ENCODE results near the gene USF3. TPM values are rescaled to one million over a fixed set of nuclear protein-coding genes. Genes with fewer than 3 reads are reported as not detected.

USF3 gene
- polyA plus RNA-seq, 3 donors = 1.6 to 4.5 (median 3.3) TPM

DNA sequence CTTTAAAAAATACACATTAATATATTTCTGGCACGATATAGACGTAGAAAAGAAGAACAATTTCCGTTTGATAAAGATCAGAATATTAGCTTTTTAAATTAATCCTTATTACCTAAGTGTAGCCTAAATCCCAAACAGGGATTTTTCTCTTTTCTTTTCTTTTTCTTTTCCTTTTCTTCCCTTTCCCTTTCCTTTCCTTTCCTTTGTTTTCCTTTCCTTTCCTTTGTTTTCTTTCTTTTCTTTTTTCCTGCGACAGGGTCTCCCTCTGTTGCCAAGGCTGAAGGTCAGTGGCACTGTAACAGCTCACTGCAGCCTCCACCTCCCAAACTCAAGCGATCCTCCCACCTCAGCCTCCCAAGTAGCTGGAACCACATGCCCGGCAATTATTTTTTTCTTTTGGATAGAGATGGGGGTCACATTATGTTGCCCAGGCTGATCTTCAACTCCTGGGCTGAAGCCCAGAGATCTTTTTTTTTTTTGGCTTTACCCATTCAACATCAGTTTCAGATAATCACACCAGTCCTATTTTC is 1.8 kb upstream of the USF3 start:
- Histone ChIP-seq H3K4me2 (replicated peaks; ENCODE audit: extremely low read depth, low read length, poor library complexity, severe bottlenecking) (peak overlapping the region; percentile 92), H3K4me1 (ENCODE audit: control insufficient read depth in 1 of 2, insufficient read depth in 2 of 2, low read length in 2 of 2) (peaks cover 20 to 34% of the 10 kb centered on the region in 2 donors), H3K79me2 (ENCODE audit: insufficient read depth, low read length) (peaks cover 32% of the 10 kb centered on the region), H4K20me1 (ENCODE audit: insufficient read depth, low read length) (peaks cover 2% of the 10 kb centered on the region), H3K9me3 (replicated peaks in 1 of 2; ENCODE audit: control insufficient read depth in 1 of 2, insufficient read depth in 1 of 2, low read length in 2 of 2) (no peaks in the 10 kb centered on the region), H3K4me3 (replicated peaks in 1 of 3; ENCODE audit: low read depth in 2 of 3, low read length in 3 of 3) (no peak overlapping the region), H2AFZ (ENCODE audit: insufficient read depth, low read depth, low read length, poor library complexity, severe bottlenecking) (no peak overlapping the region), H3K9ac (ENCODE audit: insufficient read depth, low read length, poor library complexity, severe bottlenecking) (no peak overlapping the region), H3K36me3 (replicated peaks in 1 of 2; ENCODE audit: control insufficient read depth in 1 of 2, insufficient read depth in 2 of 2, low read length in 2 of 2) (no peaks in the 10 kb centered on the region), H3K27me3 (ENCODE audit: control insufficient read depth in 2 of 2, insufficient read depth in 2 of 2, low read length in 2 of 2) (no peaks in the 10 kb centered on the region), H3K27ac (ENCODE audit: low read depth in 1 of 2, low read length in 2 of 2) (no peak overlapping the region)
- WGBS (ENCODE audit: insufficient coverage) = 100% methylated on average over 1 of the region's 6 CpGs
- Mint-ChIP-seq H3K9me3 (peaks cover 0 to 2% (median 0%) of the 10 kb centered on the region in 7 donors), H3K27ac (no peak overlapping the region), H3K4me1 (peaks cover 27% of the 10 kb centered on the region), H3K4me3 (peak overlapping the region in 1 of 2 donors; percentile 64), H3K27me3 (ENCODE audit: low read depth in 3 of 3) (peaks cover 3 to 15% (median 11%) of the 10 kb centered on the region in 3 donors), H3K36me3 (peaks cover 1 to 4% of the 10 kb centered on the region in 2 donors)
- intact Hi-C loops (cut with micrococcal nuclease) = loop anchor here in 1 of 2 donors (5.0 kb wide), 1 partner anchor 181 kb away; the partner anchor contains the start of gene SPICE1
- no peak for DNase-seq
- TF ChIP-seq, protein P1, sequence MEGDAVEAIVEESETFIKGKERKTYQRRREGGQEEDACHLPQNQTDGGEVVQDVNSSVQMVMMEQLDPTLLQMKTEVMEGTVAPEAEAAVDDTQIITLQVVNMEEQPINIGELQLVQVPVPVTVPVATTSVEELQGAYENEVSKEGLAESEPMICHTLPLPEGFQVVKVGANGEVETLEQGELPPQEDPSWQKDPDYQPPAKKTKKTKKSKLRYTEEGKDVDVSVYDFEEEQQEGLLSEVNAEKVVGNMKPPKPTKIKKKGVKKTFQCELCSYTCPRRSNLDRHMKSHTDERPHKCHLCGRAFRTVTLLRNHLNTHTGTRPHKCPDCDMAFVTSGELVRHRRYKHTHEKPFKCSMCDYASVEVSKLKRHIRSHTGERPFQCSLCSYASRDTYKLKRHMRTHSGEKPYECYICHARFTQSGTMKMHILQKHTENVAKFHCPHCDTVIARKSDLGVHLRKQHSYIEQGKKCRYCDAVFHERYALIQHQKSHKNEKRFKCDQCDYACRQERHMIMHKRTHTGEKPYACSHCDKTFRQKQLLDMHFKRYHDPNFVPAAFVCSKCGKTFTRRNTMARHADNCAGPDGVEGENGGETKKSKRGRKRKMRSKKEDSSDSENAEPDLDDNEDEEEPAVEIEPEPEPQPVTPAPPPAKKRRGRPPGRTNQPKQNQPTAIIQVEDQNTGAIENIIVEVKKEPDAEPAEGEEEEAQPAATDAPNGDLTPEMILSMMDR (IDR thresholded peaks at IDR 0.05) = no peak

DNA sequence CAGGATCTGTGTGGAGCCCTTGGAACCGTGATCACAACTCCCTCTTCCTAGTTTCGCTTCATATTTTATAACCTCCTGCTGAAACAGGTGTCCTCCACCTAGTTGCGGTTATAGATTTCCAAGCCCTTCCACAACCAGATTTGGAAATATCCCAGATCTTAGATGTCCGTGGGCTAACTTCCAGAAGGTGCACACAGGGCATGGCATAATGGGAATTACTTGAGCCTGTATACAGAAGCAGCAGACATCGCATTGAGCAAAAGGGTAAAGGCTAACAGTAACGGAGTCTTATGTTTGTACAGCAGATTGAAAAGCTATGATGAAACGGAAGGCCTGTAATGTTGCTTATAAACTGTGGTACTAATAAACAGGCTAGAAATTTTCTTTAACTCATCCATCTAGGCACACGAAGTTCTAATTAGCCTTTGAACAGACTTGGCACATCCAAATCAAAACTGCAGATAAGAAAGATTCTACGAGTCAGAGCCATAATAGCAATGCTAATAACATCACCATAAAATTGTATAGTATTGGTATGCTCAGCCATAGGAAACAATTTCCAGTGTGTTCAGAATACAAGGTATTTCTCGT is 1.2 kb upstream of the USF3 start:
- H3K27ac Mint-ChIP-seq = no peak overlapping the region
- H3K79me2 ChIP-seq (ENCODE audit: insufficient read depth, low read length) = peaks cover 38% of the 10 kb centered on the region
- peaks cover 6% of the 10 kb centered on the region for H4K20me1 ChIP-seq (ENCODE audit: insufficient read depth, low read length)
- H3K9me3 Mint-ChIP-seq = peaks cover 0 to 2% (median 0%) of the 10 kb centered on the region in 7 donors
- H3K9me3 ChIP-seq (replicated peaks in 1 of 2; ENCODE audit: control insufficient read depth in 1 of 2, insufficient read depth in 1 of 2, low read length in 2 of 2) = no peaks in the 10 kb centered on the region
- peak overlapping the region; percentile 77 to 100 (median 99) for H3K4me3 ChIP-seq (replicated peaks in 1 of 3; ENCODE audit: low read depth in 2 of 3, low read length in 3 of 3)
- H3K4me1 Mint-ChIP-seq = peaks cover 29% of the 10 kb centered on the region
- 0% methylated on average over 3 of the region's 10 CpGs for WGBS (ENCODE audit: insufficient coverage)
- peaks cover 3 to 15% (median 11%) of the 10 kb centered on the region in 3 donors for H3K27me3 Mint-ChIP-seq (ENCODE audit: low read depth in 3 of 3)
- H3K9ac ChIP-seq (ENCODE audit: insufficient read depth, low read length, poor library complexity, severe bottlenecking) = peak overlapping the region; percentile 75
- peaks cover 4 to 7% of the 10 kb centered on the region in 2 donors for H3K36me3 Mint-ChIP-seq
- H3K27ac ChIP-seq (ENCODE audit: low read depth in 1 of 2, low read length in 2 of 2) = peak overlapping the region; percentile 29 to 94
- no peaks in the 10 kb centered on the region for H3K27me3 ChIP-seq (ENCODE audit: control insufficient read depth in 2 of 2, insufficient read depth in 2 of 2, low read length in 2 of 2)
- H3K36me3 ChIP-seq (replicated peaks in 1 of 2; ENCODE audit: control insufficient read depth in 1 of 2, insufficient read depth in 2 of 2, low read length in 2 of 2) = no peaks in the 10 kb centered on the region
- peak in 1 of 3 donors; percentile 10 for DNase-seq
- H3K4me2 ChIP-seq (replicated peaks; ENCODE audit: extremely low read depth, low read length, poor library complexity, severe bottlenecking) = peak overlapping the region; percentile 92
- TF ChIP-seq, protein P1 (IDR thresholded peaks at IDR 0.05) = no peak
- intact Hi-C loops (cut with micrococcal nuclease) = loop anchor here in 1 of 2 donors (5.0 kb wide), 1 partner anchor 180 kb away; the partner anchor contains the start of gene SPICE1
- peaks cover 20 to 34% of the 10 kb centered on the region in 2 donors for H3K4me1 ChIP-seq (ENCODE audit: control insufficient read depth in 1 of 2, insufficient read depth in 2 of 2, low read length in 2 of 2)
- H3K4me3 Mint-ChIP-seq = no peak overlapping the region
- peak overlapping the region; percentile 97 for H2AFZ ChIP-seq (ENCODE audit: insufficient read depth, low read depth, low read length, poor library complexity, severe bottlenecking)
